Measurements from ENCODE around the gene ZFP92.

The ZFP92 gene

GRCh38 chrX:153455571-153455970 is 44.3 kb downstream of the ZFP92 start:
- no peak for DNase-seq (ENCODE audit: low read depth in 2 of 2, low spot score in 1 of 2)

- DNase-seq (ENCODE audit: low read depth in 2 of 2, low spot score in 1 of 2) = no peak
These were observed 44.9 kb downstream of the ZFP92 start for GRCh38 chrX:153456161-153456560.

GRCh38 chrX:153456704-153457103 is 45.4 kb downstream of the ZFP92 start:
- no peak for DNase-seq (ENCODE audit: low read depth in 2 of 2, low spot score in 1 of 2)

GRCh38 chrX:153457136-153457825 is 46.0 kb downstream of the ZFP92 start:
- DNase-seq (ENCODE audit: low read depth in 2 of 2, low spot score in 1 of 2) = no peak

GRCh38 chrX:153457827-153458466 is 46.7 kb downstream of the ZFP92 start:
- DNase-seq (ENCODE audit: low read depth in 2 of 2, low spot score in 1 of 2) = no peak

GRCh38 chrX:153458476-153458875 is 47.2 kb downstream of the ZFP92 start:
- no peak for DNase-seq (ENCODE audit: low read depth in 2 of 2, low spot score in 1 of 2)

- no peak for DNase-seq (ENCODE audit: low read depth in 2 of 2, low spot score in 1 of 2)
These were observed 48.7 kb downstream of the ZFP92 start for GRCh38 chrX:153459986-153460385.

- no peak for DNase-seq (ENCODE audit: low read depth in 2 of 2, low spot score in 1 of 2)
These were observed 49.6 kb downstream of the ZFP92 start for GRCh38 chrX:153460826-153461225.
